Effector memory CD4-positive, alpha-beta T cell (primary cell): ENCODE results near the gene EFEMP1.

Source experiments
- DNase-seq, 3 donors: peaks; one replicate each; pipeline ENCODE4 v3.0.0-alpha.2; 2020
- H3K27ac ChIP-seq: 2 replicates; pipeline ENCODE4 v1.7.0; 2013; ENCODE audit warnings: mild to moderate bottlenecking, low read length, moderate library complexity; ENCODE audit not compliant: insufficient read depth, poor library complexity, severe bottlenecking
- H3K27me3 ChIP-seq: replicated peaks from 2 replicates; pipeline ENCODE4 v1.7.0; 2013; ENCODE audit warnings: mild to moderate bottlenecking, low read length; ENCODE audit not compliant: insufficient read depth, control insufficient read depth, poor library complexity, severe bottlenecking
- H3K36me3 ChIP-seq: 2 replicates; pipeline ENCODE4 v1.7.0; 2013; ENCODE audit warnings: mild to moderate bottlenecking, low read length, moderate library complexity; ENCODE audit not compliant: control insufficient read depth, insufficient read depth
- H3K4me1 ChIP-seq: 2 replicates; pipeline ENCODE4 v1.7.0; 2013; ENCODE audit warnings: low read length, mild to moderate bottlenecking; ENCODE audit not compliant: control insufficient read depth, insufficient read depth, poor library complexity, severe bottlenecking
- H3K4me3 ChIP-seq: 2 replicates; pipeline ENCODE4 v1.7.0; 2013; ENCODE audit warnings: low read length, low read depth, mild to moderate bottlenecking; ENCODE audit not compliant: insufficient read depth, poor library complexity, severe bottlenecking
- H3K9me3 ChIP-seq: 2 replicates; pipeline ENCODE4 v1.7.0; 2013; ENCODE audit warnings: mild to moderate bottlenecking, low read length, moderate library complexity; ENCODE audit not compliant: control insufficient read depth

The EFEMP1 gene

DNA sequence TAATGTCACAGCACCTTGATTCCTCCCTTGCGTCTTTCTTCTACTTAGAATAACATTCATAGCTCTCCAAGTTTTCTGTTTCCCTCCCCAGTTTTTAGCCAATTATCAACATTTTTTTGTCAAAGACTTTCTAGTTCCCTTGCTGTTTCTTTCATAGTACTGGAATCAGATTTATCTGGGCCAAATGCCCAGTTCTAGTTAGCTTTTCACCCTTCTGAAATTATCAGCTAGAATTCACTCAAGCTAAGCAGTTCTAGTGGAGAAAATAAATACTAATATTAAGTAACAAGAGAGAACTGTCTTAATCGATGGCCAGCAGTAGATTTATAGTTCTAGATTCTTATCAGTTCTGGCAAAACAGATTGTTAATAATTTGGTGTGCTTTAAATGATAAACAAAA is 36.2 kb downstream of the EFEMP1 start:
- Histone ChIP-seq H3K4me1 (no peaks in the 10 kb centered on the region), H3K27ac (no peak overlapping the region), H3K36me3 (no peaks in the 10 kb centered on the region), H3K9me3 (no peaks in the 10 kb centered on the region), H3K27me3 (no peaks in the 10 kb centered on the region), H3K4me3 (no peak overlapping the region)
- no peak for DNase-seq

- DNase-seq = no peak
- Histone ChIP-seq H3K27me3 (no peaks in the 10 kb centered on the region), H3K4me1 (no peaks in the 10 kb centered on the region), H3K27ac (no peak overlapping the region), H3K36me3 (no peaks in the 10 kb centered on the region), H3K9me3 (no peaks in the 10 kb centered on the region), H3K4me3 (no peak overlapping the region)
Observed at GRCh38 chr2:55885944-55886281, 37.7 kb downstream of the EFEMP1 start.

- Histone ChIP-seq H3K4me3 (no peak overlapping the region), H3K27ac (no peak overlapping the region), H3K36me3 (no peaks in the 10 kb centered on the region), H3K4me1 (no peaks in the 10 kb centered on the region), H3K27me3 (no peaks in the 10 kb centered on the region), H3K9me3 (no peaks in the 10 kb centered on the region)
- DNase-seq = no peak
Observed at GRCh38 chr2:55885127-55885943, 38.2 kb downstream of the EFEMP1 start.

- Histone ChIP-seq H3K4me3 (no peak overlapping the region), H3K9me3 (no peaks in the 10 kb centered on the region), H3K27me3 (no peaks in the 10 kb centered on the region), H3K36me3 (no peaks in the 10 kb centered on the region), H3K27ac (no peak overlapping the region), H3K4me1 (no peaks in the 10 kb centered on the region)
- no peak for DNase-seq
Observed at GRCh38 chr2:55883829-55884228, 39.8 kb downstream of the EFEMP1 start.

- no peak overlapping the region for H3K4me3 ChIP-seq
- no peaks in the 10 kb centered on the region for H3K9me3 ChIP-seq
- H3K27me3 ChIP-seq = no peaks in the 10 kb centered on the region
- no peak for DNase-seq
- H3K4me1 ChIP-seq = no peaks in the 10 kb centered on the region
- no peak overlapping the region for H3K27ac ChIP-seq
- H3K36me3 ChIP-seq = no peaks in the 10 kb centered on the region
Observed at GRCh38 chr2:55883357-55883756, 40.2 kb downstream of the EFEMP1 start.

DNA sequence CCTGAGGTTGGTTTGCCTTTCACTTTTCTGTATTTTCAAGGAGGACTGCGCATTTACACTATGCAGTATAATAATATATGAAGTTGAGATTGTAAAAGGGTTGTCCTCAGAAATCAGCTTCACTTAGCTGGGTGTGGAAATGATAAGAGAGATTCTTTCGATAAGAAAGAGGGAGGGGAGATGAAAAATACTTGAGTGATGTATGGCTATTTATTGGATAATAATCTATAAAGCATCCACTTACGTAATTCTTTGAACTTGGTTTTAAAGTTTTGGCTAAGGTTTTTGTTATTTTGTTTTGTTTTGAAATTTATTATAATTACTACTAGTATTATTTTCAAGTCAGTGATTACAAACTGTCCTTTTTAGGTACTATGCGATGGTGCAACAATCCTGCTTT is 40.6 kb downstream of the EFEMP1 start:
- no peaks in the 10 kb centered on the region for H3K36me3 ChIP-seq
- H3K27me3 ChIP-seq = no peaks in the 10 kb centered on the region
- H3K4me3 ChIP-seq = no peak overlapping the region
- H3K9me3 ChIP-seq = no peaks in the 10 kb centered on the region
- no peak for DNase-seq
- no peak overlapping the region for H3K27ac ChIP-seq
- H3K4me1 ChIP-seq = no peaks in the 10 kb centered on the region

DNA sequence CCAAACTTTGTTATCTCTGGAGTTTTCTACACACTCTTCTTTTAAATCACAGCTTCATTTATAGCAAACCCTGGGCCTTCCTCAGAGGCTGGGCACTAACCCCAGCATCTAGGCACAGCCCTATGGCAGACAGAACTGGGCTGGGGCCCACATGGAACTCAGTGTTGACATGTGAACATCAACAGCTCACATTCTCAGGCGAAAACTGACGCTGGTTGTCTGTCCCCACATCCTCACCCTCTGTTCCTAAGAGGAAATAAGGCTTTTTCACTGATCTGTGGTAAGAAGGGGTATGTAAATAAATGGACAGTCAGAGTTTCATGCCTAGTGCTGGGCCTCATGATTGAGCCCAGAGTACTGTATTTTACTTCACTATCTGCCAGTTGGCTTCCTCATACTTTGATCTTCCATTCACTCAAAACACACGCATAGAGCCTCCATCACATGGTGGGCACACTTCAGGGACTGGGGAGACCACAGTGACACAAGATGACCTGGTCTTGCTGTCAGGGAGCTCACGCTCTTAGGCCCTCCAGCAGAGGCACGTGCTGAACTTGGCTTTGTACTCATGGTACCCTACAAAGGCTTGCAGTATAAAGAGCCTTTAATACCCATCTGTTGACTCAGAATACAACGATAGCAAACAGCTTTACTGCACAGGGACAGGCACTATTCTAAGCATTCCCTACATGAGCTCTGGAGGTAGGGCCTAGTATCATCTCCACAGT is 43.0 kb downstream of the EFEMP1 start:
- Histone ChIP-seq H3K4me3 (no peak overlapping the region), H3K27me3 (no peaks in the 10 kb centered on the region), H3K36me3 (no peaks in the 10 kb centered on the region), H3K9me3 (no peaks in the 10 kb centered on the region), H3K4me1 (no peaks in the 10 kb centered on the region), H3K27ac (no peak overlapping the region)
- no peak for DNase-seq

DNA sequence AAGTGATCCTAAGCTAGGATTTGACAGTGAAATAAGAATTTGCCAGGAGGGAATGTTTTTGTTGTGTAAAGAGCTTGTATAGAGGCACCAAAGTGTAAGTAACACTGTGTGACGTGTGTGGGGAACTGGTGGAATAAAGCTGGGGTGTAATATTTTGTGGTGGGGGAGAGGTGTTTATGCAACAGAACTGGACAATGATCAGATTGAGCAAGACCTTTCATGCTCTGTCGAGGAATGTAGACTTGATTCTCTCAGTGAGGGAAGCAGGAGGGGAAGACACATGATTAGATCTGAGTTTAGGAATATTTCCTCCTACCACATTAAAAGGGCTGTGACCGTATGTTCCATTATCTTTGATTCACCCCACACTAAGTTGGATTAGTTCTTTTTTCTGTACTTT is 43.6 kb downstream of the EFEMP1 start:
- H3K27ac ChIP-seq = no peak overlapping the region
- H3K4me3 ChIP-seq = no peak overlapping the region
- H3K9me3 ChIP-seq = no peaks in the 10 kb centered on the region
- no peaks in the 10 kb centered on the region for H3K4me1 ChIP-seq
- no peaks in the 10 kb centered on the region for H3K27me3 ChIP-seq
- H3K36me3 ChIP-seq = no peaks in the 10 kb centered on the region
- DNase-seq = no peak

- no peaks in the 10 kb centered on the region for H3K36me3 ChIP-seq
- no peaks in the 10 kb centered on the region for H3K27me3 ChIP-seq
- no peak overlapping the region for H3K27ac ChIP-seq
- H3K4me3 ChIP-seq = no peak overlapping the region
- no peaks in the 10 kb centered on the region for H3K9me3 ChIP-seq
- no peak for DNase-seq
- H3K4me1 ChIP-seq = no peaks in the 10 kb centered on the region
Observed at GRCh38 chr2:55877087-55877436, 46.5 kb downstream of the EFEMP1 start.

DNA sequence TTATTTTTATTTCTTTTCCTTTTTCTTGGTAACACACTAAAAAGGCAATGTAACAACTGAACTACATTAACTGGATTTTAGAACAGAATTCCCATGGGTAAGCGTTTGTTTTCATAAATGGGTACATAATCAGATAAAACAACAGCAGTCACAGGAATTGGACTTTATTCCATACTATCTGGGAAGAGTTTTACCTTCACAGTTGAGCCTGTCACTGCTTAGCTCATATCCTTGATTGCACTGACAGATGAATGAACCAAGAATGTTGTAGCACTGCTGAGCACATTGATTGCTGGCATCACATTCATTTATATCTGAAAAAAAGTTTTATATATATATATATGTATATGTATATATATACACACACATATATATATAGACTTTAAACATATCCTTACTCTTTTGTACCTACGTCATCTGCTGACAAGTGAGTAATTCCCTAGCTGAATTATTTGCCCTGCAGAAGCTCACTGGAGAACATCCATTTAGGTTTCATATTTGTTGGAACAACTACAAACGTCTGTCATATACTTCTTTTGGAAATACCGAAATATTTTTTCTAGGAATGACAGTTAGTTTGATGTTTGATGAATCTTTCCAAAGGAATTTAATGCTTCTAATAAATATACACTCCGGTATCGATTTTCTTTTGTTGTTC is 47.0 kb downstream of the EFEMP1 start:
- Histone ChIP-seq H3K36me3 (no peaks in the 10 kb centered on the region), H3K4me1 (no peaks in the 10 kb centered on the region), H3K27ac (no peak overlapping the region), H3K27me3 (no peaks in the 10 kb centered on the region), H3K9me3 (no peaks in the 10 kb centered on the region), H3K4me3 (no peak overlapping the region)
- no peak for DNase-seq
